DMS79 (cell line): ENCODE results near the gene TINAGL1.
"Not testable (repeated sequence)": the region's sequence is repeated elsewhere in the genome, so short reads cannot be mapped to it uniquely, and the experiment has no call there.

ENCODE experiments used
- DNase-seq: peaks from one replicate; lab custom pipeline; 2025; lab: John Stamatoyannopoulos, UW

TINAGL1 gene

GRCh38 chr1:31583995-31584868 lies 7.9 kb downstream of the TINAGL1 start:
- no peak for DNase-seq

- DNase-seq = no peak
Measured at GRCh38 chr1:31584869-31585735, 8.8 kb downstream of the TINAGL1 start.

DNA sequence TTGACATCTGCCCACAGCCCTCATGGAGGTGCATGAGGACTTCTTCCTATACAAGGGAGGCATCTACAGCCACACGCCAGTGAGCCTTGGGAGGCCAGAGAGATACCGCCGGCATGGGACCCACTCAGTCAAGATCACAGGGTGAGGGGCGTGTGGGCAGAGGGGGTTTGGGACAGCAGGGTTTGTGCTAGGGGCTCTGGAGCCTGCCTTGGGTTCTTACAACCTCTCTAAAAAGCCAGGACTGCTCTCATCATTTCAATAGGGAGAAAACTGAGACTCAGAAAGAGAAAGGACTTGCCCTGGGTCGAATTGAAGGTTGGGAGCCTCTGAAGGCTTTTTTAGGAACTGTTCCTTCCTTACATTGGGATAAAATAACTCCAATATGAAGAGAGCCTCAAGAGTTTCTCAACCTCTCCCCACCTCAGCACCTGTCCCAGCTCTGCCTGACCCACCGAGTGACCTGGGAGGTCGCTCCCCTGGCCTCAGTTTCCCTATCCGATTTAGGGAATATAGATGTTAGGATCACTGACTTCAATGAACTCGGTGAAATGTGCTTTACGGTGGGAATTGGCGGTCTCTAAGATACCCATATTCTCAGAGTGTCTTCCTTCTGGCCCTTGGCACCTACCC lies 9.5 kb downstream of the TINAGL1 start:
- DNase-seq = no peak

DNA sequence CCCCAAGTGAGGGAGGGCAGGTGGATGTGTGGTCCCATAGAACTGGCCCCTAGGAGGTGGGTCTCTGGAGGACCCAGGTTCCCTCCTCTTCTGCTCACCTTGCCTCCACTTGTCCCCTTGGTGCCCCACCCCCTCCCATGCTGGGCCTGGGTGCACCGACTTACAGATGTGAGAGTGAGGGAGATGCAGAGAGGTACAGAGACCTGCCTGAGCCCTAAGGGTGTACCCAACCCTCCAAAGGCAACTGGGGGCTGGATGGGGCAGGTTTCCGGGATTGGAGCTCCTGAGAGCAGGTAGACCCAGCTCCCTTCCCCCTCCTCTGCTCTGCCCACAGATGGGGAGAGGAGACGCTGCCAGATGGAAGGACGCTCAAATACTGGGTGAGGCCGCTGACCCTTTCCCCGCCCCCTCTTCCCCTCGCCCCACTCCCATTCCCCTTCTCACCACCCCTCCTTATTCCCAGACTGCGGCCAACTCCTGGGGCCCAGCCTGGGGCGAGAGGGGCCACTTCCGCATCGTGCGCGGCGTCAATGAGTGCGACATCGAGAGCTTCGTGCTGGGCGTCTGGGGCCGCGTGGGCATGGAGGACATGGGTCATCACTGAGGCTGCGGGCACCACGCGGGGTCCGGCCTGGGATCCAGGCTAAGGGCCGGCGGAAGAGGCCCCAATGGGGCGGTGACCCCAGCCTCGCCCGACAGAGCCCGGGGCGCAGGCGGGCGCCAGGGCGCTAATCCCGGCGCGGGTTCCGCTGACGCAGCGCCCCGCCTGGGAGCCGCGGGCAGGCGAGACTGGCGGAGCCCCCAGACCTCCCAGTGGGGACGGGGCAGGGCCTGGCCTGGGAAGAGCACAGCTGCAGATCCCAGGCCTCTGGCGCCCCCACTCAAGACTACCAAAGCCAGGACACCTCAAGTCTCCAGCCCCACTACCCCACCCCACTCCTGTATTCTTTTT lies 10.3 kb downstream of the TINAGL1 start:
- DNase-seq = no peak

DNA sequence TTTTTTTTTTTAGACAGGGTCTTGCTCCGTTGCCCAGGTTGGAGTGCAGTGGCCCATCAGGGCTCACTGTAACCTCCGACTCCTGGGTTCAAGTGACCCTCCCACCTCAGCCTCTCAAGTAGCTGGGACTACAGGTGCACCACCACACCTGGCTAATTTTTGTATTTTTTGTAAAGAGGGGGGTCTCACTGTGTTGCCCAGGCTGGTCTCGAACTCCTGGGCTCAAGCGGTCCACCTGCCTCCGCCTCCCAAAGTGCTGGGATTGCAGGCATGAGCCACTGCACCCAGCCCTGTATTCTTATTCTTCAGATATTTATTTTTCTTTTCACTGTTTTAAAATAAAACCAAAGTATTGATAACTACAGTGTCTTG lies 11.0 kb downstream of the TINAGL1 start:
- not testable (repeated sequence) for DNase-seq

DNA sequence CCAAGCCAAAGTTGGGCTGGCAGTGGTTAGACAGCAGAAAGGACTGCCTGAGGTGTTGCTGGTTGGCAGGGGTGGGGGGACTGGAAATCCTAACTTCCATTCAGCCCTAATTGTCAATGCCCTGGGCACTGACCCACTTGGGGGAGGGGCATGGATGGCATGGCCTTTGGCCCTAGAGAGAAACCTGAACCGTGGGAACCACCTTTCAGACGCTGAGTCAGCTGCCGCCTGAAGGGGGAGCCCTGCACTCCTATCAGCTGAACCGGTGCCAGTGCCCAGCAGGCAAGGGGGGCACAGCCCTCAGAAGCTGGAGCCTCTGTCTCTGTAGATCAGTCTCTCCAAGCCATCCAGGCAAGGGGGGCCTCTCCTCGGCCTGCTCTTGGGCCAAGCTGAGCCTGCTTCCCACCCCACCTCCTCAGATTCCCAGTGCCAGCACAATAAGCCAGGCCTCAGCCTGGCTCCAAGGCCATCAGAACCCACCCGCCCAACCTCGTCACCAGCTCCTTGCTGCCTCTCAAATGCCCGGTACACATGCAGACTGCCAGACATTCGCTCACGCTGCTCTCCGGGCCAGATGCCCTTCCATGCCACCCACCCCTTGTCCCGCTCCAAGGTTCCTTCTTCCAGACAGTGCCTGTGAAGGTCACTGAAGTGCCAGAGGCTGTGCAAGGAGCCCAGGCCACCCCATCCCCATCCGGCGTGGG lies 11.6 kb downstream of the TINAGL1 start:
- DNase-seq = no peak

DNA sequence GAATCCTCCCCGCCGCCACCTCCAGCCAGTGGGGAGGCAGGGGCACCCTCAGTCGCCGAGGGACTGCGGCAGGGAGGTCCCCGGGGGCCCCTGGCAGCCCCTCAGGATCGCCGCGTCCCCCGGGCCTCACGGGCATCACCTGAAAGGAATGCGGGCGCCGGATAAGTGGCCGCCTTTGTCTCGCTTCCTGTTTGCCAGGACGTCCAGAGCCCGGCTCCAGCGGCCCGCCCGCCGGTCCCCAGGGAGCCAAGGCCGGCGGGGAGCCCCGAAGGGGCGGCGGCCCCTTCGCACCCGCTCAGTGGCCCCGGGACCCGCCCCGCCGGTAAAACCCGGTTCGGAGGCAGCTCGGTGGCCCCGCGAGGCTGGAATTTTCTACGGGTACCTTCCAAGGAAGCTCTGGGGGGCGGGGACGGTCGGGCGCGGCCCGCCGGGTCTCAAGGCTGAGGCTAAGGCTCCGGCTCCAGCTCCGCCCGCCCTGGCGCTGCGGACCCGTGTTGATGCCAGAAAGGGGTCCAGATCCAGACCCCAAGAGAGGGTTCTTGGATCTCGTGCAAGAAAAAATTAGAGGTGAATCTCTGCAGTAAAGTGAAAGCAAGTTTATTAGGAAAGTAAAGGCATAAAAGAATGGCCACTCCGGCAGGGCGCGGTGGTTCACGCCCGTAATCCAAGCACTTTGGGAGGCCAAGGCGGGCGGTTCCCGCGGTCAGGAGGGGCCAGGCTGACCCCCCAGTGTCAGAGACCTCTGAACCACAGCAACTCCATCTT lies 12.6 kb downstream of the TINAGL1 start:
- DNase-seq = no peak

- peak; percentile 19 for DNase-seq
Measured at GRCh38 chr1:31591425-31592093, 15.2 kb downstream of the TINAGL1 start.

GRCh38 chr1:31592132-31592531 lies 15.8 kb downstream of the TINAGL1 start:
- no peak for DNase-seq

- no peak for DNase-seq
Measured at GRCh38 chr1:31593136-31593665, 16.9 kb downstream of the TINAGL1 start.

DNA sequence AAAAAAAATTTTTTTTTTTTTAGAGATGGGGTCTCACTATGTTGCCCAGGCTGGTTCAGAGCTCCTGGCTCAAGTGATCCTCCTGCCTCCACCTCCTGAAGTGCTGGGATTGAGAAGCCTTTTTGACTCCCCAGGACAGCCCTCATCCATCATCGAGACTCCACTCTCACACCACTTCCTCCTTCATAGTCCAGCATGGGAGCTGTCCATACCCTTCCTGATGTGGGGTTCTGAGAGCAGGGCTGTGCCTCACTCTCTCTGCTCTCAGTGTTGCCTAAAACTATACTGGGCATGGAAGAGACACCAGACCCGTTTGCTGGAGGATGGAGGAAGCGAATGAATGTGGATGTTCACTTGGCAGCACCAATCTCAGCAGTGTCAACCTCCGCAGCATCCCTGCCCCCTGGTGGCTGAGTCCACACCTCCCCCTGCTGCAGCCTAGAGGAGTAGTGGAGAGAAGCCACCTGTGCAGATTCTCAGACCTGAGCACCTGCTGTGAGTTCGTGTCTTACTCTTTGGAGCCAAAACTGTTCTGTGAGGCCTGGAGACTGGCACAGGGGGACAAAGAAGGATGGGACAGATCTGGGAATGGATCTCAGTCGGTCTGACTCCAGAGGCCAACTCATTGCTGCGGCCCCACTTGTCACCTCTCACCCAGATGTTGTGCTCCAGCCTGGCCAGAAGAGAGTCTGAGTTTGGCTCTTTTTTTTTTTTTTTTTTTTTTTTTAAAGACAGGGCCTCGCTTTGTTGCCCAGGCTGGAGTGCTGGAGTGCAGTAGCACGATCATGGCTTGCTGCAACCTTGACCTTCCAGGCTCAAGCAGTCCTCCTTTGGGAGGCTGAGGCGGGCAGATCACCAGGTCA lies 17.7 kb downstream of the TINAGL1 start:
- no peak for DNase-seq

- no peak for DNase-seq
Measured at GRCh38 chr1:31595836-31596736, 19.8 kb downstream of the TINAGL1 start.

GRCh38 chr1:31596737-31597097 lies 20.4 kb downstream of the TINAGL1 start:
- DNase-seq = no peak

DNA sequence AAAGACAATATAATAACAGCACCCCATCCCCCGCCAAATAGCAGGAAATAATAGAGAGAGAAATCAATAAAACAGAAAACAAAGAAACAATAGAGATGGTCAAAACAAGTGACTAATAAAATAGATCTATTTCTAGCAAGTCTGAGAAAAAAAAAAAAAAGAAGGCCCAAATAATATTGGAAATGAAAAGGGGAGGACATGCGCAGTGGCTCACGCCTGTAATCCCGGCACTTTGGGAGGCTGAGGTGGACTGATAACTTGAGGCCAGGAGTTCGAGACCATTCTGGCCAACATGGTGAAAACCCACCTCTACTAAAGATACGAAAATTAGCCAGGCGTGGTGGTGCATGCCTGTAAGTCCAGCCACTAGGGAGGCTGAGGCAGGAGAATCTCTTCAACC lies 22.7 kb downstream of the TINAGL1 start:
- no peak for DNase-seq

DNA sequence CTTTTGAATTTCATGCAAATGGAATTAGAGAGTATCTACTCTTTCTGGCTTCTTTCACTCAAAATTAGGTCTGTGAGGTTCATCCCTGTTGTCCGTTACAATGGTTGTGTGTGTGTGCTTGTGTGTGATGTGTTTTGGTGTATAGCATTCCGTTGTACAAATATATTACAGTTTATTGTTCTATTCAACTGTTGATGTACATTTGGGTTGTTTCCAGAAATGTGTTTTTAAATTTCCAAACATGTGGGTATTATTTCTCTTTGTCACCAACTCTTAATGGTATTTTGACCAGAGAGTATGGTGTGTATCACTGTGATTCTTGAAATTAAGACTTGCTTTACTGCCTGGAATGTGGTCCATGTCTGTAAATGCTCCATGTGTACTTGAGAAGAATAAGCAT lies 24.3 kb downstream of the TINAGL1 start:
- DNase-seq = no peak

DNA sequence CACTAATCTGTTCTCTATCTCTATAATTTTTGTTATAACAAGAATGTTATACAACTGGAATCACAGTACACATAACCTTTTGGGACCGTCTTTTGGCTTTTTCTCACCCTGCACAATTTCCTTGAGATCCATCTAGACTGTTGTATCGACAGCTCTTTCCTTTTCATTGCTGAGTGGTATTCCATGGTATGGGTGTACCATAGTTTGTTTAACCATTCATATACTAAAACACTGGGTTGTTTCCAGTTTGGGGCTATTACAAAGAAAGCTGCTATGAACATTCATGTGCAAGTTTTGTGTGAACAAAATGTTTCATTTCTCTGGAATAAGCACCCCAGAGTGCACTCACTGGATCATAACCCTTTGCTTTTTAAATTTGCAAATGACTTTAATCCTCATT lies 25.8 kb downstream of the TINAGL1 start:
- no peak for DNase-seq

DNA sequence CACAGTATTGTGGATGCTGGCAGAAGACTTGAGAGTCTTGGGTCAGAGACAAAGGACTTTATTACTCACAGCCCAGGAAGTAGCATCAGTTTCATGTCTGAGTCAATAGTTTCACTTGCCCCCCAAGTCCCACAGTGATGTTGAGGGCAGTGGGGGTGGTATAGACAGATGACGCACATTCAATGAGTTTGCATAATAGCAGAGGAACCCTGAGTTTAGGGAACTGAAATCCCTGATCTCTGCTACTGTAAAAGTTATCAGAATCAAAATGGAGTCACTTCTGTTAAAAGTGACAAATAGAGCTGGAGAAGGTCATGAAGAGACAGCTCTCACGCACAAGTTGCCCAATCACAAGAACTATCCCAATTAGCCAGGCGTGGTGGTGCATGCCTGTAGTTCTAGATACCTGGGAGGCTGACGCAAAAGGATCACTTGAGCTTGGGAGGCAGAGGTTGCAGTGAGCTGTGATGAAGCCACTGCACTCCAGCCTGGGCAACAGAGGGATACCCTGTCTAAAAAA lies 29.7 kb downstream of the TINAGL1 start:
- no peak for DNase-seq
